ENCODE measurements around the gene TNFRSF1A.
"Not testable (repeated sequence)": the region's sequence is repeated elsewhere in the genome, so short reads cannot be mapped to it uniquely, and the experiment has no call there.

The TNFRSF1A gene

DNA sequence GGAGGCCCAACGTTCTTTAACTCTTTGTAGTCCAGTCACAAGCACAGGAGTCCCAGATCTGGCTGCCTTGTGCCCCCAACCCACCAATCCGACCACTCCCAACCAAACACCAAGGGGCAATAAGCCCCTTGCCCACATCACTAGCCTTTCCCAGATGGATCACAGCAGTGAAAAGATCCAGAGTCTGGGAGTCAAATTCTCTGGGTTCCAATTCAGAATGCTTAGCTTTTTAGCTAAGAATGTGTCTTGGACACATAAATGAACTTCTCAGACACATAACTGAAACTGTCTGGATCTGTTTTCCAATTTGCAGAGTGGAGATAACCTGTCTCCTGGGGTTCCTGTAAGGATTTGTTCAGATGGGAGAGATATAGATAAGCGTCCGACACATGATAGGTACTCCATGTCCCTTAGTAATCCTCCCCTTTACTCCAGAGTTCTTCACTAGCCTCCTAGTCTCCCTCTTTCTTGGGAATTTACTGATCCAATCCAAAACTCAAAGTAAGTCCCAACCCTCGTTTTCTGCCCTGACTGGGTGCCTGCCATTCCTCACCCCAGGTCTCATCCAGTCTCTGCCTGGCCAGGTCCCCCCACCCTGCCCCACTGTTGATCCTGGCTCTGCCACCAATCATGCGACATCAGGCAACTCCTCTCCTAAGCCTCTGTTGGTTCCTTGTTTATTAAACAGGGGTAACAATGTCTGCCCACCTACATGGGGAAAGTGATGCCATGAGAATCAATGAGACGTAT, 439 bp upstream of the TNFRSF1A start:
- Mint-ChIP-seq H3K4me1 (peaks cover 6% of the 10 kb centered on the region), H3K27ac (no peak overlapping the region), H3K4me3 (no peak overlapping the region), H3K36me3 (peaks cover 3% of the 10 kb centered on the region), H3K27me3 (peaks cover 43% of the 10 kb centered on the region), H3K9me3 (peaks cover 4% of the 10 kb centered on the region)
- DNase-seq (ENCODE audit: low spot score in 2 of 2) (no peak), ATAC-seq (ENCODE audit: low read depth) (no peak)

GRCh38 chr12:6340745-6341416, 995 bp downstream of the TNFRSF1A start:
- no peaks in the 10 kb centered on the region for H3K9me3 Mint-ChIP-seq
- DNase-seq (ENCODE audit: low spot score in 2 of 2), result no peak
- no peaks in the 10 kb centered on the region for H3K36me3 Mint-ChIP-seq
- no peak overlapping the region for H3K27ac Mint-ChIP-seq
- H3K4me1 Mint-ChIP-seq, result peaks cover 7% of the 10 kb centered on the region
- ATAC-seq (ENCODE audit: low read depth), result peak; percentile 36
- H3K27me3 Mint-ChIP-seq, result peaks cover 36% of the 10 kb centered on the region
- H3K4me3 Mint-ChIP-seq, result no peak overlapping the region

DNA sequence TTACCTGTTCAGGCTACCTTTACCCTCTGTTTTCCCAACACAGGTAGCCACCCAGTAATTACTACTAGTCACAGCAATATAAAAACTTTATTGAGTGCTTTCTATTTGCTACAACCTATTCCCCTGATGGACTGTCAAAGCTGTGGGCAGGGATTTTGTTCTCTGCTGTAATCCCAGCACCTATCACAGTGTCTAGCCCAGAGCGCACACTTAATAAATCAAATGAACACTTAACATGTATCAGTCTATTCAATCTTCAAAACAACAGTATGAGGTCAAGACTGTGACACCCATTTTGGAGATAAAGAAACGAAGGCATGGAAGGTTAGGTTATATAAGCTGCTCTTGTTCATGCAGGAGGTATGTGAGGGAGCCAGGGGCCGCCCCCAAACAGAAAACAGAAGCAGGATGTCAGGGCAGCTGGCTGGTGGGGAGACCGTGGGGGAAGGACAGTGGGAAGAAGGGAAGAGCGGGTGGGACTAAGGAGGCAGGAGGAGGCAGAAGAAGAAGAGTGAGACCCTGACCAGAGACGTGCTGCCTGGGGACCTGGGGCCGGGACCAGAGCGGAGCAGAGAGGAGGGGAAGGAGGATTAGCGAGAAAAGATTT, 1.7 kb downstream of the TNFRSF1A start:
- no peak for DNase-seq (ENCODE audit: low spot score in 2 of 2)
- H3K4me3 Mint-ChIP-seq, result no peak overlapping the region

DNA sequence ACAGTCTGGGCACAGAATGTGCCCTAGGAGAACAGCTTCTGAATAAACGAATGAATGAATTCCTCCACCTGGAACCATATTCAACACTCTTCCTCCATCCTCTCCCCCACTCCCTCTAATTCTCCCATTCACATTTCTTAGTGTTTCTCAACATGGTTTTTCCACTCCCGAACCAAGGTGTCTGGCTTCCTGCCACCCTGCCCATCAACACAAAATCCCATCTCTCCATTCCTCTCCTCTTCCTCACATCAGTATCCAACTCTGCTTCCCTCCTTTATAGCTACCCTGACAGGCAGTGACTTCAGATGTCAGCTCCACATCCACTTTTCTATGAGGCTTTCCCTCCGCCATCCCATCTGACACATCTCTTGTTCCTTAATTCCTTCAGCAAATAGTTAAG, 2.9 kb downstream of the TNFRSF1A start:
- peaks cover 28% of the 10 kb centered on the region for H3K27me3 Mint-ChIP-seq
- H3K27ac Mint-ChIP-seq, result no peak overlapping the region
- ATAC-seq (ENCODE audit: low read depth) (no peak), DNase-seq (ENCODE audit: low spot score in 2 of 2) (no peak)
- no peaks in the 10 kb centered on the region for H3K36me3 Mint-ChIP-seq
- H3K4me1 Mint-ChIP-seq, result peaks cover 13% of the 10 kb centered on the region
- H3K9me3 Mint-ChIP-seq, result no peaks in the 10 kb centered on the region
- no peak overlapping the region for H3K4me3 Mint-ChIP-seq

More for the DNA sequence above, 1.7 kb downstream of the TNFRSF1A start:
- no peak for ATAC-seq (ENCODE audit: low read depth)
- no peak overlapping the region for H3K27ac Mint-ChIP-seq
- H3K9me3 Mint-ChIP-seq, result no peaks in the 10 kb centered on the region
- peaks cover 10% of the 10 kb centered on the region for H3K4me1 Mint-ChIP-seq
- peaks cover 28% of the 10 kb centered on the region for H3K27me3 Mint-ChIP-seq
- H3K36me3 Mint-ChIP-seq, result no peaks in the 10 kb centered on the region

DNA sequence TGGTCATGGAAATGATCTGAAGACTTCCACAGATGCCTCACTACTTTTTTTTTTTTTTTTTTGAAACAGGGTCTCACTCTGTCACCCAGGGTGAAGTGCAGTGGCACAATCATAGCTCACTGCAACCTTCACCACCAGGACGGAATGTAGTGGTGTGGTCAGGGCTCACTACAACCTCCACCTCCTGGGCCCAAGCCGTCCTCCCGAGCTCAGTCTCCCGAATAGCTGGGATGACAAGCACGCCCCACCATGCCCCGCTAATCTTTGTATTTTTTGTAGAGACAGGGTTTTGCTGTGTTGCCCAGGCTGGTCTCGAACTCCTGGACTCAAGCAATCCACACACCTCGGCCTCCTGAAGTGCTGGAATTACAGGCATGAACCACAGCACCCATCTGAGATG, 3.3 kb downstream of the TNFRSF1A start:
- H3K9me3 Mint-ChIP-seq; ATAC-seq (ENCODE audit: low read depth): not testable (repeated sequence)
- H3K27me3 Mint-ChIP-seq, result peaks cover 31% of the 10 kb centered on the region

GRCh38 chr12:6337958-6338433, 3.9 kb downstream of the TNFRSF1A start:
- no peaks in the 10 kb centered on the region for H3K36me3 Mint-ChIP-seq
- H3K4me3 Mint-ChIP-seq, result no peak overlapping the region
- H3K27me3 Mint-ChIP-seq, result peaks cover 34% of the 10 kb centered on the region
- ATAC-seq (ENCODE audit: low read depth), result no peak
- H3K27ac Mint-ChIP-seq, result no peak overlapping the region
- no peak for DNase-seq (ENCODE audit: low spot score in 2 of 2)
- H3K9me3 Mint-ChIP-seq, result no peaks in the 10 kb centered on the region
- peaks cover 14% of the 10 kb centered on the region for H3K4me1 Mint-ChIP-seq

More for the DNA sequence above, 3.3 kb downstream of the TNFRSF1A start:
- H3K4me3 Mint-ChIP-seq; DNase-seq (ENCODE audit: low spot score in 2 of 2); H3K27ac Mint-ChIP-seq; H3K36me3 Mint-ChIP-seq: not testable (repeated sequence)
- H3K4me1 Mint-ChIP-seq, result peaks cover 13% of the 10 kb centered on the region

GRCh38 chr12:6336889-6337853, 4.7 kb downstream of the TNFRSF1A start:
- DNase-seq (ENCODE audit: low spot score in 2 of 2), result no peak

DNA sequence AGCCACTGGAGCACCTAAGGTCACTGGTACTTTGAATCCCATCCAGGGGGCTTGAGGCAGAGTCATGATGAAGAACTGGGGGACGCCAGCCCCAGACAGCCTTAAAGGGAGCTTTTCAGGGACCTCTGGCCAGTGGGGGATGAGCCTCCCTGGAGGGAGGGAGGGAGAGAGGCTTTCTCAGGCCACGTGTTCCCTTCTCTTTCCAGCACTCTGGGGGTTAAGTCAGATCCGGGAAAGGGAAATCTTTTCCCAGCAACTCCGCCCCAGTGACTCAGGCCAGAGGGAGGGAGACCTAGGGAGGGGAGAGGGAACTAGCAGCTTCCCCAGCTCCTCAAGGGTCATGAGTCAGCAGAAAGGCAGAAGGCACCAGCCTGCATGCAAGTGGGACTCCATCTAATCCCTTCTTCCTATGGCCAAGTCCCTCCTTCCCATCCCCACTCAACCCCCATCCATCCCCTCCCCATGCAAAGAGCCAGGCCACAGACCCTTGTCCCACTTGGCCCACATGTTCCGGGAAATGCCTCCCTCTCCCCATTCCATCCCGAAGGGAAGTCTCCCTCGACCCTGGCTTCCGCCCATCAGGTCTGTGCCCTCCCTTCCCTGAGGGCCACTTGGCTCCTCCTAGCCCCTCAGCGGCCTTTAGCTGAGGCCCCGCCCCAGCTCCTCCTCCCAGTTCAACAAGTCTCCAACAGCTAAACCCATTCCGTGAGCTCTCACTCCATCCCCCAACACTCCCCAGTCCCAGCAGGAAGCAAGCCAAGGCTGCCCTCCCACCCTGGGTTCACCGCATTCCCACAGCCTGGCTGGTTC, 5.6 kb downstream of the TNFRSF1A start:
- Mint-ChIP-seq H3K27me3 (peaks cover 29% of the 10 kb centered on the region), H3K9me3 (no peaks in the 10 kb centered on the region), H3K4me3 (peak overlapping the region; percentile 21), H3K36me3 (no peaks in the 10 kb centered on the region), H3K4me1 (peaks cover 15% of the 10 kb centered on the region), H3K27ac (no peak overlapping the region)
- ATAC-seq (ENCODE audit: low read depth) (no peak), DNase-seq (ENCODE audit: low spot score in 2 of 2) (no peak)

More at GRCh38 chr12:6336889-6337853, 4.7 kb downstream of the TNFRSF1A start:
- Mint-ChIP-seq H3K27me3 (peaks cover 30% of the 10 kb centered on the region), H3K9me3 (no peaks in the 10 kb centered on the region), H3K27ac (no peak overlapping the region), H3K4me1 (peaks cover 15% of the 10 kb centered on the region), H3K4me3 (peak overlapping the region; percentile 21), H3K36me3 (no peaks in the 10 kb centered on the region)
- no peak for ATAC-seq (ENCODE audit: low read depth)

GRCh38 chr12:6335451-6336078, 6.3 kb downstream of the TNFRSF1A start:
- H3K9me3 Mint-ChIP-seq, result no peaks in the 10 kb centered on the region
- ATAC-seq (ENCODE audit: low read depth) (peak; percentile 91), DNase-seq (ENCODE audit: low spot score in 2 of 2) (peak; percentile 48 to 50)
- peaks cover 15% of the 10 kb centered on the region for H3K4me1 Mint-ChIP-seq
- H3K27ac Mint-ChIP-seq, result no peak overlapping the region
- H3K27me3 Mint-ChIP-seq, result peaks cover 26% of the 10 kb centered on the region
- peak overlapping the region; percentile 8 for H3K4me3 Mint-ChIP-seq
- H3K36me3 Mint-ChIP-seq, result no peaks in the 10 kb centered on the region

GRCh38 chr12:6334940-6335450, 6.9 kb downstream of the TNFRSF1A start:
- Mint-ChIP-seq H3K4me1 (peaks cover 21% of the 10 kb centered on the region), H3K27ac (no peak overlapping the region)
- no peak for DNase-seq (ENCODE audit: low spot score in 2 of 2)

GRCh38 chr12:6334359-6334758, 7.5 kb downstream of the TNFRSF1A start:
- Mint-ChIP-seq H3K4me1 (peaks cover 24% of the 10 kb centered on the region), H3K36me3 (no peaks in the 10 kb centered on the region), H3K9me3 (no peaks in the 10 kb centered on the region), H3K27me3 (peaks cover 28% of the 10 kb centered on the region), H3K4me3 (no peak overlapping the region), H3K27ac (no peak overlapping the region)
- no peak for DNase-seq (ENCODE audit: low spot score in 2 of 2)
- ATAC-seq (ENCODE audit: low read depth), result no peak

More at GRCh38 chr12:6334940-6335450, 6.9 kb downstream of the TNFRSF1A start:
- Mint-ChIP-seq H3K4me3 (no peak overlapping the region), H3K27me3 (peaks cover 28% of the 10 kb centered on the region), H3K36me3 (no peaks in the 10 kb centered on the region), H3K9me3 (no peaks in the 10 kb centered on the region)
- ATAC-seq (ENCODE audit: low read depth), result no peak

DNA sequence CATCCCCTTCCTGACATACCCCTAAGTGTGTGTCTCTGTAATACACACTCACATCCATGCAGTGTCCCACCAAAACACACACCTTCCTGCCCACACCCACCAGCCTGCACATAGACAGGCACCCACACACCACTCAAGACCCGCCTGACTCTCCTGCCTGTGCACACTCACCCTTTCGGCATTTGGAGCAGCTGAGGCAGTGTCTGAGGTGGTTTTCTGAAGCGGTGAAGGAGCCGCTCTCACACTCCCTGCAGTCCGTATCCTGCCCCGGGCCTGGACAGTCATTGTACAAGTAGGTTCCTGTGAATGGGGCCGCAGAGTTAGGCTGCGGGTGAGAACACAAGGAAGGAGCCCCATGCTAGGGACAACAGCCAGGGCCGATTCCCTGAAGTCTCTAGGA, 8.3 kb downstream of the TNFRSF1A start:
- no peaks in the 10 kb centered on the region for H3K36me3 Mint-ChIP-seq
- no peaks in the 10 kb centered on the region for H3K9me3 Mint-ChIP-seq
- no peak for ATAC-seq (ENCODE audit: low read depth)
- peaks cover 24% of the 10 kb centered on the region for H3K4me1 Mint-ChIP-seq
- no peak for DNase-seq (ENCODE audit: low spot score in 2 of 2)
- no peak overlapping the region for H3K4me3 Mint-ChIP-seq
- H3K27me3 Mint-ChIP-seq, result peaks cover 28% of the 10 kb centered on the region
- H3K27ac Mint-ChIP-seq, result no peak overlapping the region

Data from memory B cell (primary cell).